ENCODE measurements around the gene TNS4.
A peak's percentile ranks its signal among the peaks of the same experiment; 100 is the strongest.

TNS4 gene

DNA sequence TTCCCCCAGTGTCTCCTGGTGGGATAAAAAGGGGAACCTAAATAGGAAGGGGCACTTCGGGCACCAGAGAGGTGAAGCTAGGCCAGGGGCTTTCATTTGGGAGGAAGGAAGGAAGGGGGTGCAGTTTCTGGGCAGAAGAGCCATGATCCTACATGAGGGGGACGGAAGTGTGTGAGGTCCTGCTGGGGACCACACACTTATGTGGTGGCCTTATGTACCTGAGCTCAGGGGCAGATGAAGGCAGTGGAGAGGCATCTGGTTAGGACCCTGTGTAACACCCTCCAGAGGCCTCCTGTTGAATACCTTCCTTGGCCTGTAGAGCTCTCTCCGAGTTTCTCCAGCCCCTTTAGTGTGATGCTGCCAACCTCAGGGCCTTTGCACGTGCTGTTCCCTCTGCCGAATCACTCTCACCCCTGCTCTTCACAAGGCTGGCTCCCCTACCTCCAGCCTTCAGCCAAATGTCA lies 37.0 kb downstream of the TNS4 start:
- ATAC-seq: no peak
- Mint-ChIP-seq H3K27ac (peak overlapping the region; percentile 11), H3K36me3 (no peaks in the 10 kb centered on the region), H3K9me3 (no peaks in the 10 kb centered on the region), H3K4me1 (no peaks in the 10 kb centered on the region), H3K4me3 (no peak overlapping the region)
- no peak for DNase-seq (ENCODE audit: low spot score in 2 of 2)

DNA sequence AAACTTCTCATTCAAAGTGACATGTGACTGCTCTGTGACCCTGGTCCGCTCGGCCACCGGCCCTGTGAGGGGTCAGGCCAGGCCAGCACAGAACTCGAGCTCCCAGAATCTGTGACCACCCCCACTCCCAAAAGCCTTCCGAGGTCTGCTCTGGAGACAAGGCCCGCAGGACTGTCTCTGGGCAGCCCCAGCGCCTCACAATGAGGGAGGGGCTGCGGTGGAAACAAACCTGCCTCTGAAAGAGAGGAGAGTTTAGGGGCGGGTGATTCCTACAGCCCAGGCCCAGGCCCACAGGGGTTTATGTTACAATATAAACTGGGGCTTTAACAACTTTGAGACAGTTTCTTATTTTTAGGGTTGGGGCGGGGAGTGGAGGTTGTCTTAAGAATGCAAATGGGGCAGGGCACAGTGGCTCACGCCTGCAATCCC lies 38.3 kb downstream of the TNS4 start:
- Mint-ChIP-seq H3K9me3 (no peaks in the 10 kb centered on the region), H3K27ac (no peak overlapping the region), H3K36me3 (no peaks in the 10 kb centered on the region), H3K4me3 (no peak overlapping the region), H3K4me1 (no peaks in the 10 kb centered on the region)
- no peak for ATAC-seq
- DNase-seq (ENCODE audit: low spot score in 2 of 2): no peak

DNA sequence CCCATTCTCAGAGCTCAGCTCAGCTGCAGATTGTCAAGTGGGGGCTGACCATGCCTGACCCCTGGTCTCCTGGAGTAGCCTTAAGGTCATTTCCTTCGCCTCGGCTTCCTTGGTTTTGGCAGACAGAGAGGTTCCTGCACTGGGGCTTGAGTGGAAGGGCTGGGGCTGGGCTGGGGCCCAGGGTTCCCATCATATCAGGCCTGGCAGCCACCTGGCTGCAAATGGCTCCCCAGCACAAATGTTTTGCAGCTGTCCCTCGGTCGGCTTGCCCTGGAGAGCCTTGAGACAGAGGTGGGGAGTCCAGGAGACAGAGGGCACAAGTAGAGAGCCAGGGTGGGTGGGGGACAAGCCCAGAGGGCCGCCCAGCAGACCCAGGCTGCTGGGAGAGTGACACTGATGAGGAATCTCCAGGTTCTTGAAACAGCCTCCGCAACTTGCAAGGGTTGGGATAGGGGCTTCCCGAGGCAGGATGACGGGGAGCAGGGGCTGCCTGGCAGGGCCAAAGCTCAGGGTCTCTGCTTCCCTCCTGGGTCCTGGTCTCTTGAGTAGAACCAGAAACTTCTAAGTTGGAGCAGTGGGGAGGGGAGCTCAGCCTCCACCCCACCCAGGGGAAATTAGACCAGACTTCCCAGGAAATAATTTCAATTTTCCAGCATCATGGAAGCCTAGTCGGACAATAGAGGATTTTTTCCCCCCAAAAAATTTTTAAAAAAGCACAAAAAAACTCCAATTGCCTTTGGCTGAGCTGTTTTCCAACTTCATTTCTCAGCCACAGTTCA lies 38.9 kb downstream of the TNS4 start:
- no peaks in the 10 kb centered on the region for H3K4me1 Mint-ChIP-seq
- no peaks in the 10 kb centered on the region for H3K9me3 Mint-ChIP-seq
- DNase-seq (ENCODE audit: low spot score in 2 of 2) (no peak), ATAC-seq (no peak)
- H3K36me3 Mint-ChIP-seq: no peaks in the 10 kb centered on the region
- H3K27ac Mint-ChIP-seq: no peak overlapping the region
- no peak overlapping the region for H3K4me3 Mint-ChIP-seq

DNA sequence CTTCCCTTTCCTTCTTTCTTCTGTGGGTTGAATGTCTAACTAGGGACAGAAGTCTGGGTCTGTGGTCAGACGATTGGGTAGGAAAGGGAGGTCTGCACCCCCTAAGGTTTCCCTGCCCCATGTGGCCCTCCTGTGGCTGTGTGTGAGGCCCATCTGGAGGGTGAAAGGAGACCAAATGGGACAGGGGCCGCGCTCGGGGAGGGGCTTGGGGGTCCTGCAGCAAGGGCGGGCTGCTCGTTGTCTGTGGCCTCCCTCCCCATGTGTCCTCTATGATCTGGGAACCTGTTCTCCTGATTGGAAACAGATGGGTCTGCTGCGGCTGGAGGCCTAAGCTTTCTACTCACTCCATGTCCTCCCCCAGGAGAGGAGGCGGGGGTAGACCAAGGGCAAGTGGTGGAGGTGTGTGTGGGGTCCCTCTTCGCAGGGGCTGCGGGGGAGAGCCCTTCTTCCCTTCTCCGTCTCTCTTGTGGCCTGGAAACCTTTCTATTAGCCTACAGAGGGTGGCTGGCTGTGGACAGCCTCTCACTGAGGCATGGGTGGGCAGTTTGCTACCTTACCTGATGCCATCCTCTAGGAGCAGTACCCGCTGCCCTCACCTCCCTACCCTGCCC lies 39.6 kb downstream of the TNS4 start:
- no peaks in the 10 kb centered on the region for H3K4me1 Mint-ChIP-seq
- ATAC-seq: no peak
- H3K9me3 Mint-ChIP-seq: no peaks in the 10 kb centered on the region
- no peak for DNase-seq (ENCODE audit: low spot score in 2 of 2)
- H3K36me3 Mint-ChIP-seq: no peaks in the 10 kb centered on the region
- H3K27ac Mint-ChIP-seq: no peak overlapping the region
- H3K4me3 Mint-ChIP-seq: no peak overlapping the region

DNA sequence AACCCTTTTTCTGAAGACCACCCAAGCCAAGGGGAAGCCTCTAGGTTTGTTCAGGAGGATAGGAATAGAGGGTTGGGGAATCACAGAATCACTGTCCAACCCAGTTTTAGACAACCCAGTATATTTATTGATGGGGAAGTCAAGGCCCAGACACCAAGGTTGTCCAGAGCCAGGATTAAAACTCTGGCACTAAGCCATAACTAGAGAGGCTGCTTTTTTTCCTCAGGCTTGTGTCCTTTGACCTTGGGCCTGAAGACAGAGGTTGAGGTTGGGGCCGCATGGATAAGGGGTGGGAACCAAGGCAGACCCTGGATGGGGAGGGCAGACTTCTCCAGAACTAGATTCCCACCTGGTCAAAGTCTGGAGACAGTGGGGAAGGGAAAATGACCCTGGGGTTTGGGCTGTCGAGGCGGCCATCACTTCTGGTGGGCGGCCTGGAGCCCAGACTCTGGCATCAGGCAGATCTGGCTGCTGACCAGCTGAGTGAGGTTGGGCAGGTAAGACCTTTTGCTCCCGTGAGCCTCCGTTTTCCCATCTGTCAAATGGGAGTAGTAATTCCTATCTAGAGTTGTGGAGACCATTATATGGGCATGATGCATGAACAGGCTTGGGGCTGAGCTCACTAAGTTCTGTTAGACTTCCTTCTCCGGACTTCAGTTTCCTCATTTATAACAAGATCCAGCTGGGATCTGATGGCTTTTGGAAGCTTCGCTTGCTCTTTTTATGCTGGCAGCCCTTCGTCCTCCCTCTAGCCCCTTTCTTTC lies 40.3 kb downstream of the TNS4 start:
- ATAC-seq: no peak
- Mint-ChIP-seq H3K4me3 (no peak overlapping the region), H3K9me3 (no peaks in the 10 kb centered on the region), H3K4me1 (no peaks in the 10 kb centered on the region), H3K36me3 (no peaks in the 10 kb centered on the region), H3K27ac (no peak overlapping the region)
- no peak for DNase-seq (ENCODE audit: low spot score in 2 of 2)

DNA sequence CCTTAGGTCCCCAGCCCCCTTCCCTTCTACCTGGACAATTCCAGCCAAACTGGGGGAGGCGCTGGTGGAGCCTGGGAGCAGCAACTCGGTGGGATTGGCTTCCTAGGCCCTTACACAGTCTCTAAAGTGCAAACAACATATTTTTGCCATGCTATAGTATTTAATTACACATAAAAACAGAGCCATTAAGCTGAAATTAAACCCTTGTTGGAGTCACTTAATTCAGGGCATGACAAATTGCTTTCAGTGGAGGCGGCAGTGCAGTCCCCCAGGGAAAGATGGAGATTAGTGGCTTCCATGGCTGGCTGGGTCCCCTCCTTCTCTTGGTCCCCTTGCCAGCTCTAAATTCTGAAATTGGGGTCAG lies 40.8 kb downstream of the TNS4 start:
- Mint-ChIP-seq H3K27ac (no peak overlapping the region), H3K4me3 (no peak overlapping the region), H3K9me3 (no peaks in the 10 kb centered on the region), H3K4me1 (no peaks in the 10 kb centered on the region), H3K36me3 (peaks cover 3% of the 10 kb centered on the region)
- DNase-seq (ENCODE audit: low spot score in 2 of 2) (no peak), ATAC-seq (no peak)

DNA sequence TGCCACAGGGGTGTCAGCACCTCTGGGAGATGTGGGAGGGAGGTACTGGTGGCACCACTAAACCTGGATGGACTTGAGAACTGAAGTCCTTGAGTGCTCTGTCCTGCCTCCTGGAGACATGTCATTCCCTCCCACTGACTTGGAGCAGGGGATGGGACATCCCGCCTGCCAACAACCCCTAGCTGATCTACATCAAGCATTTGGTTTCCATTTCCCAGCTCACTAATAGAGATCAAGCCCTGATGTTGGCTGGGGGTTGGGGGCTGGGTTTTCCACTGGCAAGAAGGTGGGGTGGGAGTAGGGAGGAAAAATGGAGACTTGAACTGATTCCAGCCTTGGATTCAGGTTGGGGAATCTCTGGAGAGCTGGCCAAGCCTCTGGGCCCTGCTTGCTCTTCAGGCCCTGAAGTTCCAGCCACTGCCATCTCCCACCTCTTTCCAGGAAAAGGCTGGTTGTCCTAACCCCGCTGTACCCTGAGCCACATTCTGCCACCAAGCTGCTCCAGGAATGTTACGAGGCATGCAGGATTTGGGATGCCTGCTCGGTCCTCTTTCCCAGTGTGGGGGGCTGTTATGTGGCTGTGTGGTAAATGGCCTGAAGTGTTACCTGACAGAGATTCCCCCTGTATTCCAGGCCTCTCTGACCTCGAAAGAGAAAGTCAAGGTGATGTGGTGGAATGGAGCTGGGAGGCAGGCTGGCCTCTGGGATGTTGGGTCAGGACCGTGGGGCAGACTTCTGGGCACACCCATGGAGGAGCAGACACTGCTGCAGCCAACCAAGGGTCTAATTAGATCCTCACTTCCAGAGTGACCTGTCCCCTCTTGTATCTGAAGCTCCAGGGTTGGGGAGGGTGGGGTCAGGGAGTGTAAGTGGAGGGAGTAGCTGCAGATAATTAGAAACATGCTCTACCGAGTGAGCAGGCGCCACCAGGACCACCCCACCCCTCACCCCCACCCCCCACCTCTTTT lies 41.5 kb downstream of the TNS4 start:
- DNase-seq (ENCODE audit: low spot score in 2 of 2) (no peak), ATAC-seq (no peak)
- H3K27ac Mint-ChIP-seq: no peak overlapping the region
- peaks cover 8% of the 10 kb centered on the region for H3K36me3 Mint-ChIP-seq
- no peaks in the 10 kb centered on the region for H3K9me3 Mint-ChIP-seq
- H3K4me1 Mint-ChIP-seq: no peaks in the 10 kb centered on the region
- no peak overlapping the region for H3K4me3 Mint-ChIP-seq

DNA sequence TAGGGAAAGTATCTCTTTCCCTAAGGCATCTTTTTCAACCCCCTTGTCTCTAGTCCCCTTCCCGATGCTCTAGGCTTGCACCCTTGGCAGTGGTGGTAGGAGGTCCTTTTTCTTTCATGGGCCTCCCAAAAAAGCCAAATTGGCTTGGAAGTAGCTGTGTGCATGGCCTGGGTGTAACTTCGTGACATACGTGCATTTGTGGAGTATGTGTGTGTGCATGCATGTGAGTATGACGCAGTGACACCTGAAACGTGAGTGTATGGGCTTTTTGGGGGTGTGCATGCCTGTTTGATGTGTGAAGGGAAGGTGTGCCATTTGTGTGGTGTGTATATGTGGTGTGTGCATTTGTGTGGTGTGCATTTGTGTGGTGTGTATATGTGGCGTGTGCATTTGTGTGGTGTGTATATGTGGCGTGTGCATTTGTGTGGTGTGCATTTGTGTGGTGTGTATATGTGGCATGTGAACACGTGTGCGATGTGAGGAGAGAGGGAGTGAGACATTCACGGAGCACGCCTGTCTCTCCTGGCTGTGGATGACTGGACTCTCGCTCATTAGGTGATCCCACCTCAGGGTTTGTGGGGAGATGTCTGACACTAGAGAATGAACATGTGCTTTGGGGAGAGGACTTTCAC lies 42.5 kb downstream of the TNS4 start:
- no peak for ATAC-seq
- Mint-ChIP-seq H3K4me1 (no peaks in the 10 kb centered on the region), H3K27ac (peak overlapping the region; percentile 11), H3K36me3 (peaks cover 8% of the 10 kb centered on the region), H3K9me3 (no peaks in the 10 kb centered on the region), H3K4me3 (no peak overlapping the region)
- DNase-seq (ENCODE audit: low spot score in 2 of 2): no peak

DNA sequence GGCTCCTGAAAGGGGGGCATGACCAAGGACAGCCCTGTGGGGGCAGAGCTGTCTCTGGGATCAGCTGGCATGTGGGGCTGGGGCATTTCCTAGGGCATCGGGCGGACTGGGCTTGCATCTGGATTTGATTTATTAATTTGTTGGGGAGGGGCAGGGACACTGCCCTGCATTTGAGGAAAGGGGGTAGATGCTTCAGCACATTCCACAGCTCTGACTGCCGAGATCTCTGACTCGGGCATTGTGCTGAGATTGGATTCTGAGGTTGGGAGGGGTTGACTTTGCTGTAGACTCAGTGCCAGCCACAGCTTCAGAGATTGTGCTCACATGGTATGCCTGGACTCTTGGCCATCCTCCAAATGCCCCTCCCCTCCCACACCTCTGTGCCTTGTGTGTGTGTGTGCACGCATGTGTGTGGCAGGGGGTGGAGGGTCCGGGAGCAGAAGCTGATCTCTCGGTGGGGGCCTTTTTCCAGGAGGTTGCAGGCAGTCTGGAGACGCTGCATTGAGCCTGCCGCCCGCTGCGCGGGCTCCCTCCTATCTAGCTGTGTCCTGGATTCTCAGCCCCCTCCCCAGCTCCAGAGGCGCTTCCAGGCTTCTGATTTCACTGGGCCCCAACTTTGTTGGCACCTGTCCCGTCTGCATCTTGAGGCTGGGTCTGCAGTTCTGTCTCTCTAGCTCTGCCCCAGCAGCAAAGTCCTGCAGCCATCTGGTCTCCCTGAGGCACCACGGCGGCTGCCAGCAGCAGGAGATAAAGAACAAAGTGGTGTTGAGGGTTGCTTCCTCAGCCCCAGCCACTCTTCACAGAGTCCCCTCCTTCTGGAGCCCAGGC lies 43.2 kb downstream of the TNS4 start:
- Mint-ChIP-seq H3K4me1 (no peaks in the 10 kb centered on the region), H3K27ac (peak overlapping the region; percentile 11), H3K9me3 (no peaks in the 10 kb centered on the region), H3K4me3 (no peak overlapping the region), H3K36me3 (peaks cover 8% of the 10 kb centered on the region)
- DNase-seq (ENCODE audit: low spot score in 2 of 2) (no peak), ATAC-seq (no peak)

DNA sequence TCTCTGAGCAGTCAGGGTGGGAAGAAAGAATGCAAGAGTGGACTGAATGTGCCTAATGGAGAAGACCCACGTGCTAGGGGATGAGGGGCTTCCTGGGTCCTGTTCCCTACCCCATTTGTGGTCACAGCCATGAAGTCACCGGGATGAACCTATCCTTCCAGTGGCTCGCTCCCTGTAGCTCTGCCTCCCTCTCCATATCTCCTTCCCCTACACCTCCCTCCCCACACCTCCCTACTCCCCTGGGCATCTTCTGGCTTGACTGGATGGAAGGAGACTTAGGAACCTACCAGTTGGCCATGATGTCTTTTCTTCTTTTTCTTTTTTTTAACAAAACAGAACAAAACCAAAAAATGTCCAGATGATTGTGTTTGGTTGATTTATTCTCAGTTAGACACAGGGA lies 44.1 kb downstream of the TNS4 start:
- DNase-seq (ENCODE audit: low spot score in 2 of 2) (no peak), ATAC-seq (no peak)
- H3K36me3 Mint-ChIP-seq: peaks cover 8% of the 10 kb centered on the region
- no peaks in the 10 kb centered on the region for H3K9me3 Mint-ChIP-seq
- H3K4me3 Mint-ChIP-seq: no peak overlapping the region
- H3K27ac Mint-ChIP-seq: no peak overlapping the region
- peaks cover under 1% of the 10 kb centered on the region for H3K4me1 Mint-ChIP-seq

DNA sequence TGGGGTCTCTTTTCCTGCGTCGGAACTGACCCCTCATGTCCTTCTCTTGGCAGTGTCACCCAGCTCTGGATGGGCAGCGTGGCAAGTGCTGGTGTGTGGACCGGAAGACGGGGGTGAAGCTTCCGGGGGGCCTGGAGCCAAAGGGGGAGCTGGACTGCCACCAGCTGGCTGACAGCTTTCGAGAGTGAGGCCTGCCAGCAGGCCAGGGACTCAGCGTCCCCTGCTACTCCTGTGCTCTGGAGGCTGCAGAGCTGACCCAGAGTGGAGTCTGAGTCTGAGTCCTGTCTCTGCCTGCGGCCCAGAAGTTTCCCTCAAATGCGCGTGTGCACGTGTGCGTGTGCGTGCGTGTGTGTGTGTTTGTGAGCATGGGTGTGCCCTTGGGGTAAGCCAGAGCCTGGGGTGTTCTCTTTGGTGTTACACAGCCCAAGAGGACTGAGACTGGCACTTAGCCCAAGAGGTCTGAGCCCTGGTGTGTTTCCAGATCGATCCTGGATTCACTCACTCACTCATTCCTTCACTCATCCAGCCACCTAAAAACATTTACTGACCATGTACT lies 44.9 kb downstream of the TNS4 start:
- ATAC-seq (no peak), DNase-seq (ENCODE audit: low spot score in 2 of 2) (no peak)
- Mint-ChIP-seq H3K36me3 (peaks cover 8% of the 10 kb centered on the region), H3K4me1 (peaks cover 6% of the 10 kb centered on the region), H3K4me3 (no peak overlapping the region), H3K27ac (no peak overlapping the region), H3K9me3 (no peaks in the 10 kb centered on the region)

DNA sequence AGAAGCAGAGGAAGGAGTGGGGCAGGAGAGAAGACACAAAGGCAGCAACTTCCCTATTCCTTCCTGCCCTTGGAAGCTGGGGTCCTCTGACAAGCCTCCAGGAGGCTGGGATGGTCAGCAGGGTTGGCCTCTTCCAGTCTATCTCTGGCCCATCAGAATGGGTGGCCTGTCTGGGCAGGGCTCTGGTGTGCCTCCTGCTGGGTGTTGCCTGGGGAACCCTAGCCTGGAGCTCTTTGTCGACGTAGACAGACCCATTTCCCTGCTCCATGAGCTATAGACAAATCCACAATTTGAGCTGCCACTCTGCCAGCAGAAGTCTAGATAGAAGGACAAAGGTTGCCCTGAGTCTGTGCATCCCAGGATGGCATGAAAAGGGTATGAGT lies 46.8 kb downstream of the TNS4 start:
- H3K4me3 Mint-ChIP-seq: no peak overlapping the region
- no peaks in the 10 kb centered on the region for H3K9me3 Mint-ChIP-seq
- DNase-seq (ENCODE audit: low spot score in 2 of 2) (no peak), ATAC-seq (no peak)
- H3K27ac Mint-ChIP-seq: peak overlapping the region; percentile 63
- H3K4me1 Mint-ChIP-seq: peaks cover 6% of the 10 kb centered on the region
- peaks cover 8% of the 10 kb centered on the region for H3K36me3 Mint-ChIP-seq

DNA sequence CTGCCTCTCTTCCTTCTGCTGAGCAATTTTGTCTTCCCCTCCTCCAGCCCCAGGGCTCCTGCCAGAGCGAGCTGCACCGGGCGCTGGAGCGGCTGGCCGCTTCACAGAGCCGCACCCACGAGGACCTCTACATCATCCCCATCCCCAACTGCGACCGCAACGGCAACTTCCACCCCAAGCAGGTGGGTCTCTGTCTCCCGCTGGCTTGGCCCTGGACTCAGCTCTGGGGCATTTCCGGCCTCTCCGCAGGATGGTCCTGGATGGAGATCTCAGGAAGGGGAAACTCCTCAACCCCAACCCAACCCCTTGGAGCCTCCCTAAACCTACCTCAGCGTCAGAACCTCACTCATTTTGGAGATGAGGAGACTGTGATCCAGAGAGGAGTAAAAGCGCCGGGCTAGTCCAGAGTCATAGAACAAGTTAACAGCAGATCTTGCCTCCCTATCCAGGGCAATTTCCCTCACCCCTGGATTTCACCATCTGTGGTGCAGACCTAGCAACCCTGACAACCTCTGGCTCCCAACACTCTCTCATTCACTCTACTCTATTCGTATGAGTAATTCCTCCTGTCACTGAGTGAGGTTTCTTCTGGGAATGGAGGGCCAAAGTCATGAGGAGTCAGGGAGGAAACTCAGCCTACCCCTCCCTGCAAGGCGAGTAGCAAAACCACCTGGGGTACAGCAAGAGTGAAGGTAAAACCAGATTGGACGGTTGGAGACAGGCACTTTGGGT lies 47.4 kb downstream of the TNS4 start:
- no peaks in the 10 kb centered on the region for H3K9me3 Mint-ChIP-seq
- H3K27ac Mint-ChIP-seq: peak overlapping the region; percentile 63
- no peak overlapping the region for H3K4me3 Mint-ChIP-seq
- H3K36me3 Mint-ChIP-seq: peaks cover 8% of the 10 kb centered on the region
- peaks cover 6% of the 10 kb centered on the region for H3K4me1 Mint-ChIP-seq
- DNase-seq (ENCODE audit: low spot score in 2 of 2) (no peak), ATAC-seq (no peak)
